Prostate gland (tissue), 2 donors: ENCODE data around the gene TRAF3IP3. TPM values are rescaled to one million over a fixed set of nuclear protein-coding genes. Genes with fewer than 3 reads are reported as not detected.

Source experiments
- DNase-seq: peaks from one replicate; pipeline ENCODE4 v3.0.0-alpha.2; 2019; ENCODE audit warnings: low spot score
- H3K27ac ChIP-seq, 2 donors: fragments of 200-600 bp; sonication (generic); 2 replicates each; pipeline ENCODE4 v1.5.1; 2017 to 2019
- H3K27me3 ChIP-seq: fragments of 200-600 bp; sonication (generic); replicated peaks from 2 replicates; pipeline ENCODE4 v1.5.1; 2019; ENCODE audit not compliant: insufficient read depth
- H3K36me3 ChIP-seq, 2 donors: fragments of 200-600 bp; sonication (generic); 1 replicate in 1 of 2; 2 replicates in 1 of 2; pipeline versions ENCODE4 v1.5.1 to v1.8.1; 2017 to 2019
- H3K4me1 ChIP-seq: fragments of 200-600 bp; sonication (generic); replicated peaks from 2 replicates; pipeline ENCODE4 v1.5.1; 2019
- H3K4me3 ChIP-seq, 2 donors: fragments of 200-600 bp; sonication (generic); 2 replicates each; pipeline ENCODE4 v1.5.1; 2017 to 2019
- H3K9me3 ChIP-seq: fragments of 200-600 bp; sonication (generic); 2 replicates; pipeline ENCODE4 v1.5.1; 2017
- CTCF ChIP-seq, 4 experiments: fragments of 200-600 bp in 2 of 4; fragments of 450-650 bp in 2 of 4; sonication (generic) in 2 of 4; IDR thresholded peaks; 1 replicate in 3 of 4; 2 replicates in 1 of 4; pipeline ENCODE4 v1.5.1; 2016 to 2019; ENCODE audit warnings: antibody characterized with exemption in 4 of 4, mild to moderate bottlenecking in 2 of 4, moderate library complexity in 2 of 4
- POLR2A ChIP-seq: fragments of 450-650 bp; IDR thresholded peaks from one replicate; pipeline ENCODE4 v1.6.1; 2016; ENCODE audit warnings: antibody characterized with exemption, mild to moderate bottlenecking
- POLR2AphosphoS5 ChIP-seq: sonication (generic); formaldehyde crosslinking; IDR thresholded peaks from one replicate; pipeline ENCODE4 v1.6.1; 2017; ENCODE audit warnings: antibody characterized with exemption
- WGBS: methylation state at CpG from one replicate; pipeline ENCODE4 v1.1.5; 2018; 5-methylcytosine and 5-hydroxymethylcytosine counted together
- intact Hi-C: fragments of 100-400 bp; cut with DNase I; formaldehyde crosslinking; loops from one replicate; pipeline ENCODE4 v1.14.2; 2022
- total RNA-seq, 2 donors: library from RNA; depleted of rRNA; stranded (reverse); fragments of >200 nt; gene quantifications; one replicate each; pipeline ENCODE4 v1.1.0, GENCODE V29; 2016

TRAF3IP3 gene
- total RNA-seq, 2 donors from 2014 or later, result 0.73 to 1.6 TPM

GRCh38 chr1:209783386-209783785, 27.5 kb downstream of the TRAF3IP3 start:
- TF ChIP-seq CTCF (IDR thresholded peaks at IDR 0.05) (no peak), POLR2A (no peak), POLR2AphosphoS5 (no peak)
- no peak for DNase-seq
- Histone ChIP-seq H3K27ac (no peak overlapping the region), H3K36me3 (no peaks in the 10 kb centered on the region), H3K4me1 (peaks cover 30% of the 10 kb centered on the region), H3K27me3 (no peaks in the 10 kb centered on the region), H3K4me3 (no peak overlapping the region), H3K9me3 (no peaks in the 10 kb centered on the region)
- intact Hi-C loops, result no loop called here
- WGBS, result 44% methylated on average over 6 of the region's 6 CpGs

GRCh38 chr1:209784265-209785169, 28.7 kb downstream of the TRAF3IP3 start, which contains the start of gene C1orf74:
Gene C1orf74 (minus strand): TSS chr1:209784559. CDS start chr1:209783634, 925 bp downstream.
- Histone ChIP-seq H3K27me3 (no peaks in the 10 kb centered on the region), H3K4me1 (peaks cover 30% of the 10 kb centered on the region), H3K4me3 (peak within 1 kb of the TSS; percentile 44 to 56), H3K36me3 (no peaks in the 10 kb centered on the region), H3K27ac (peak within 1 kb of the TSS; percentile 72 to 88), H3K9me3 (no peaks in the 10 kb centered on the region)
- WGBS, result 3% methylated on average over 48 of the region's 48 CpGs
- DNase-seq, result peak; percentile 98
- TF ChIP-seq POLR2A (peak; percentile 65), POLR2AphosphoS5 (peak; percentile 99), CTCF (IDR thresholded peaks at IDR 0.05) (peak in 2 of 4 experiments; percentile 33 to 36)
- intact Hi-C loops, result loop anchor here (5.0 kb wide), 1 partner anchor 43 kb away; the partner anchor contains the start of gene UTP25

GRCh38 chr1:209785592-209785991, 29.7 kb downstream of the TRAF3IP3 start:
- Histone ChIP-seq H3K36me3 (no peaks in the 10 kb centered on the region), H3K4me1 (peaks cover 30% of the 10 kb centered on the region), H3K9me3 (no peaks in the 10 kb centered on the region), H3K27me3 (no peaks in the 10 kb centered on the region), H3K4me3 (no peak overlapping the region), H3K27ac (peak overlapping the region; percentile 72 to 88)
- WGBS, result 67% methylated on average over 4 of the region's 4 CpGs
- DNase-seq, result peak; percentile 59
- TF ChIP-seq POLR2AphosphoS5 (peak; percentile 65), POLR2A (no peak)
- intact Hi-C loops, result loop anchor here (5.0 kb wide), 1 partner anchor 42 kb away; the partner anchor contains the start of gene UTP25

GRCh38 chr1:209786146-209786545, 30.3 kb downstream of the TRAF3IP3 start:
- H3K4me3 ChIP-seq, result no peak overlapping the region
- H3K27me3 ChIP-seq, result no peaks in the 10 kb centered on the region
- TF ChIP-seq POLR2AphosphoS5 (no peak), CTCF (IDR thresholded peaks at IDR 0.05) (no peak), POLR2A (no peak)
- H3K9me3 ChIP-seq, result no peaks in the 10 kb centered on the region
- H3K27ac ChIP-seq, result peak overlapping the region; percentile 72 to 88
- H3K4me1 ChIP-seq, result peaks cover 30% of the 10 kb centered on the region
- intact Hi-C loops, result loop anchor here (5.0 kb wide), 1 partner anchor 41 kb away; the partner anchor contains the start of gene UTP25
- 24% methylated on average over 4 of the region's 4 CpGs for WGBS
- DNase-seq, result no peak
- no peaks in the 10 kb centered on the region for H3K36me3 ChIP-seq

GRCh38 chr1:209787551-209787950, 31.7 kb downstream of the TRAF3IP3 start:
- peaks cover 30% of the 10 kb centered on the region for H3K4me1 ChIP-seq
- TF ChIP-seq CTCF (IDR thresholded peaks at IDR 0.05), result no peak
- TF ChIP-seq POLR2A, result no peak
- peak; percentile 94 for TF ChIP-seq POLR2AphosphoS5

More at GRCh38 chr1:209787551-209787950, 31.7 kb downstream of the TRAF3IP3 start:
- no peaks in the 10 kb centered on the region for H3K36me3 ChIP-seq
- H3K27ac ChIP-seq, result peak overlapping the region; percentile 72 to 88
- H3K9me3 ChIP-seq, result no peaks in the 10 kb centered on the region
- H3K4me3 ChIP-seq, result no peak overlapping the region
- intact Hi-C loops, result loop anchor here (5.0 kb wide), 1 partner anchor 40 kb away; the partner anchor contains the start of gene UTP25
- WGBS, result 31% methylated on average over 2 of the region's 2 CpGs
- no peaks in the 10 kb centered on the region for H3K27me3 ChIP-seq
- DNase-seq, result peak; percentile 92
